HCT116 (cell line): ENCODE data around the gene DCAF11. TPM values are rescaled to one million over a fixed set of nuclear protein-coding genes. Genes with fewer than 3 reads are reported as not detected.

Source experiments
- ATAC-seq: fragments of 200-7000 bp; cut with Tn5 transposase; 2 replicates; pipeline ENCODE4 v1.9.1; 2020; ENCODE audit warnings: mild to moderate bottlenecking, moderate library complexity
- BruUV-seq: library from RNA; stranded (reverse); fragments of 400-500 nt; replicated peaks from 2 replicates; lab custom pipeline; 2021; lab: Mats Ljungman, UMichigan
- CTCF ChIA-PET: fragments of 300-600 bp; sonication (Branson Sonifier 250); formaldehyde crosslinking; loops from one replicate; lab custom pipeline; 2021; ENCODE audit warnings: antibody characterized with exemption; lab: Charles Lee
- POLR2A ChIA-PET: fragments of 300-600, 350-600 bp; sonication (Branson Sonifier 250); formaldehyde crosslinking; loops from one replicate; lab custom pipeline; 2021; ENCODE audit warnings: antibody characterized with exemption; lab: Charles Lee
- RAD21 ChIA-PET, 2 experiments: fragments of 300-600 bp; sonication (Branson Sonifier 250); formaldehyde crosslinking; loops; one replicate each; lab custom pipeline; 2023; ENCODE audit warnings: low total read pairs in 2 of 2; ENCODE audit not compliant: uncharacterized antibody in 2 of 2, unreplicated experiment in 2 of 2, low non-redundant PET in 1 of 2; lab: Charles Lee
- DNase-seq: peaks from one replicate; pipeline ENCODE4 v3.0.0-alpha.2; 2010; ENCODE audit warnings: low read depth, low spot score
- H2AFZ ChIP-seq: fragments of 200-600 bp; shearing (Covaris generic), sonication (generic); 2 replicates; pipeline ENCODE4 v1.6.1; 2017; ENCODE audit warnings: low read depth, mixed run types, mixed read lengths, antibody characterized with exemption, low read length; ENCODE audit not compliant: poor library complexity, severe bottlenecking
- H3K27ac ChIP-seq: 2 replicates; pipeline ENCODE4 v1.5.1; 2012; ENCODE audit warnings: low read depth, low read length
- H3K27me3 ChIP-seq: fragments of 200-600 bp; sonication (generic); 2 replicates; pipeline ENCODE4 v1.6.1; 2016; ENCODE audit warnings: mixed run types, low read length, mixed read lengths; ENCODE audit not compliant: insufficient read depth
- H3K36me3 ChIP-seq, 2 experiments: fragments of 200-500 bp in 1 of 2; fragments of 200-600 bp in 1 of 2; sonication (Bioruptor generic) in 1 of 2; sonication (generic) in 1 of 2; 2 replicates each; pipeline versions ENCODE4 v1.5.1 to v1.6.1; 2014 to 2016; ENCODE audit warnings: low read length in 2 of 2, inconsistent platforms in 1 of 2, mixed read lengths in 1 of 2, mixed run types in 1 of 2; ENCODE audit not compliant: insufficient read depth in 2 of 2, control insufficient read depth in 1 of 2
- H3K4me1 ChIP-seq, 2 experiments: fragments of 200-600 bp in 1 of 2; sonication (generic) in 1 of 2; 2 replicates each; pipeline versions ENCODE4 v1.5.1 to v1.6.1; 2012 to 2017; ENCODE audit warnings: low read length in 2 of 2, inconsistent platforms in 1 of 2, mild to moderate bottlenecking in 1 of 2, mixed read lengths in 1 of 2, mixed run types in 1 of 2, moderate library complexity in 1 of 2; ENCODE audit not compliant: insufficient read depth in 2 of 2, control insufficient read depth in 1 of 2
- H3K4me2 ChIP-seq: fragments of 200-600 bp; sonication (generic); 2 replicates; pipeline ENCODE4 v1.6.1; 2017; ENCODE audit warnings: mixed run types, low read length, mixed read lengths
- H3K4me3 ChIP-seq, 2 experiments: fragments of 200-600 bp in 1 of 2; sonication (generic) in 1 of 2; replicated peaks in 1 of 2; 2 replicates each; pipeline ENCODE4 v1.5.1; 2011 to 2016; ENCODE audit warnings: low read length in 2 of 2, control low read depth in 1 of 2, low read depth in 1 of 2, mild to moderate bottlenecking in 1 of 2, mixed read lengths in 1 of 2, mixed run types in 1 of 2
- H3K79me2 ChIP-seq: fragments of 200-600 bp; sonication (generic); 2 replicates; pipeline ENCODE4 v1.6.1; 2017; ENCODE audit warnings: mild to moderate bottlenecking, mixed run types, low read length, moderate library complexity, mixed read lengths; ENCODE audit not compliant: insufficient read depth
- H3K9ac ChIP-seq: fragments of 200-600 bp; sonication (generic); 2 replicates; pipeline ENCODE4 v1.6.1; 2016; ENCODE audit warnings: low read length, mixed read lengths
- H3K9me2 ChIP-seq: fragments of 200-600 bp; sonication (generic), shearing (Covaris generic); 2 replicates; pipeline ENCODE4 v1.6.1; 2017; ENCODE audit warnings: mixed run types, mild to moderate bottlenecking, moderate library complexity; ENCODE audit not compliant: insufficient read depth
- H3K9me3 ChIP-seq, 2 experiments: fragments of 200-500 bp in 1 of 2; fragments of 200-600 bp in 1 of 2; sonication (Bioruptor generic) in 1 of 2; sonication (generic) in 1 of 2; 2 replicates each; pipeline ENCODE4 v1.6.1; 2014 to 2017; ENCODE audit warnings: low read length in 2 of 2, mixed read lengths in 2 of 2, inconsistent platforms in 1 of 2, low read depth in 1 of 2, mild to moderate bottlenecking in 1 of 2, mixed run types in 1 of 2, moderate library complexity in 1 of 2; ENCODE audit not compliant: control insufficient read depth in 1 of 2, insufficient read depth in 1 of 2
- H4K20me1 ChIP-seq: fragments of 200-600 bp; sonication (generic), shearing (Covaris generic); 2 replicates; pipeline ENCODE4 v1.6.1; 2017; ENCODE audit warnings: mixed run types, mild to moderate bottlenecking, moderate library complexity; ENCODE audit not compliant: insufficient read depth
- ATF3 ChIP-seq: IDR thresholded peaks from 2 replicates; pipeline ENCODE4 v1.6.1; 2012
- CEBPB ChIP-seq: IDR thresholded peaks from 2 replicates; pipeline ENCODE4 v1.6.1; 2012; ENCODE audit warnings: low read depth
- CTCF ChIP-seq, 3 experiments: fragments of 200-600 bp in 1 of 3; sonication (generic) in 1 of 3; IDR thresholded peaks in 2 of 3; conservative IDR thresholded peaks in 1 of 3; 2 replicates each; pipeline ENCODE4 v1.5.1; 2012 to 2017; ENCODE audit warnings: low read depth in 2 of 3, low read length in 2 of 3, antibody characterized with exemption in 1 of 3, borderline replicate concordance in 1 of 3, control low read depth in 1 of 3, mild to moderate bottlenecking in 1 of 3, mixed read lengths in 1 of 3, mixed run types in 1 of 3, moderate library complexity in 1 of 3; ENCODE audit not compliant: insufficient read depth in 1 of 3
- ELF1 ChIP-seq: IDR thresholded peaks from 2 replicates; pipeline ENCODE4 v1.6.1; 2012; ENCODE audit warnings: low read depth, borderline replicate concordance
- EZH2 ChIP-seq: fragments of 200-600 bp; sonication (generic); IDR thresholded peaks from 2 replicates; pipeline ENCODE4 v1.6.1; 2017; ENCODE audit warnings: antibody characterized with exemption, mixed run types
- EZH2phosphoT487 ChIP-seq: fragments of 200-600 bp; IDR thresholded peaks from 2 replicates; pipeline ENCODE4 v1.6.1; 2018; ENCODE audit warnings: antibody characterized with exemption, borderline replicate concordance
- JUND ChIP-seq: IDR thresholded peaks from 2 replicates; pipeline ENCODE4 v1.6.1; 2012
- POLR2AphosphoS5 ChIP-seq: IDR thresholded peaks from 2 replicates; pipeline ENCODE4 v1.6.1; 2011; ENCODE audit warnings: mild to moderate bottlenecking, low read depth, low read length, moderate library complexity
- RAD21 ChIP-seq: IDR thresholded peaks from 2 replicates; pipeline ENCODE4 v1.6.1; 2012; ENCODE audit warnings: low read depth, mild to moderate bottlenecking
- REST ChIP-seq: IDR thresholded peaks from 2 replicates; pipeline ENCODE4 v1.6.1; 2012; ENCODE audit warnings: low read depth
- SIN3A ChIP-seq: IDR thresholded peaks from 2 replicates; pipeline ENCODE4 v1.6.1; 2012; ENCODE audit warnings: low read depth
- SP1 ChIP-seq: IDR thresholded peaks from 2 replicates; pipeline ENCODE4 v1.6.1; 2012; ENCODE audit warnings: low read depth
- SRF ChIP-seq: IDR thresholded peaks from 2 replicates; pipeline ENCODE4 v1.6.1; 2012; ENCODE audit warnings: low read depth
- YY1 ChIP-seq: IDR thresholded peaks from 2 replicates; pipeline ENCODE4 v1.6.1; 2011; ENCODE audit warnings: low read length, low read depth, moderate library complexity, mild to moderate bottlenecking; ENCODE audit not compliant: insufficient replicate concordance; ENCODE audit errors: extremely low read depth
- ZBTB33 ChIP-seq: IDR thresholded peaks from 2 replicates; pipeline ENCODE4 v1.6.1; 2011; ENCODE audit warnings: mild to moderate bottlenecking, low read length, moderate library complexity; ENCODE audit not compliant: insufficient replicate concordance; ENCODE audit errors: extremely low read depth
- ZFX ChIP-seq: fragments of 450-650 bp; IDR thresholded peaks from 2 replicates; pipeline ENCODE4 v1.6.1; 2017
- ZNF274 ChIP-seq: fragments of 200-500 bp; sonication (Bioruptor generic); IDR thresholded peaks from 2 replicates; pipeline ENCODE4 v1.6.1; 2014; ENCODE audit warnings: mild to moderate bottlenecking, low read depth, low read length, inconsistent platforms
- intact Hi-C: fragments of 100-400 bp; cut with micrococcal nuclease; formaldehyde crosslinking; loops from 2 replicates; pipeline ENCODE4 v1.10.0; 2022
- total RNA-seq: library from RNA; stranded (reverse); gene quantifications from one replicate; pipeline ENCODE4 v1.2.1, GENCODE V29; 2021; ENCODE audit not compliant: unreplicated experiment

DCAF11 gene
- total RNA-seq, 1 experiment from 2014 or later: 47.5 TPM

- H3K27me3 ChIP-seq: no peaks in the 10 kb centered on the region
- peaks cover 15 to 21% of the 10 kb centered on the region in 2 experiments for H3K4me1 ChIP-seq
- no peaks in the 10 kb centered on the region for H4K20me1 ChIP-seq
- no peaks in the 10 kb centered on the region for H3K79me2 ChIP-seq
- H3K36me3 ChIP-seq: peaks cover 6 to 18% of the 10 kb centered on the region in 2 experiments; a peak in 3 of 4 replicates
- H3K9ac ChIP-seq: no peak overlapping the region
- ChIA-PET POLR2A (interaction anchor here (1.1 kb wide), 1 partner anchor 18 kb away, joined by 3 read pairs; the partner anchor contains the start of gene PSME2), CTCF (no interaction called here), RAD21 (no interaction called here)
- BruUV-seq: no TSS peak
- H3K9me3 ChIP-seq: no peaks in the 10 kb centered on the region
- H2AFZ ChIP-seq: no peak overlapping the region
- H3K4me3 ChIP-seq: no peak overlapping the region
- DNase-seq (no peak), ATAC-seq (no peak)
- intact Hi-C loops: no loop called here
- no peaks in the 10 kb centered on the region for H3K9me2 ChIP-seq
- TF ChIP-seq CTCF (IDR thresholded peaks at IDR 0.05 in 2 of 3, conservative IDR thresholded peaks at IDR 0.05 in 1 of 3; ENCODE audit: borderline replicate concordance in 1 of 3, insufficient read depth in 1 of 3, low read depth in 2 of 3, low read length in 2 of 3) (no peak), EZH2 (no peak), SIN3A (no peak), ZNF274 (no peak), ZBTB33 (no peak), YY1 (no peak), POLR2AphosphoS5 (no peak), CEBPB (no peak), SRF (no peak), RAD21 (no peak), ELF1 (no peak), REST (no peak), JUND (no peak), SP1 (no peak), EZH2phosphoT487 (no peak), ZFX (no peak), ATF3 (no peak)
- no peak overlapping the region for H3K4me2 ChIP-seq
- H3K27ac ChIP-seq: no peak overlapping the region
These were observed 50.0 kb downstream of the DCAF11 start for GRCh38 chr14:24164518-24164991.
